ENCODE measurements around the gene RTP5.
"Not testable (repeated sequence)": the region's sequence is repeated elsewhere in the genome, so short reads cannot be mapped to it uniquely, and the experiment has no call there.

GRCh38 chr2:241823531-241824437, 45.7 kb upstream of the RTP5 start:
- TF ChIP-seq, protein P1, sequence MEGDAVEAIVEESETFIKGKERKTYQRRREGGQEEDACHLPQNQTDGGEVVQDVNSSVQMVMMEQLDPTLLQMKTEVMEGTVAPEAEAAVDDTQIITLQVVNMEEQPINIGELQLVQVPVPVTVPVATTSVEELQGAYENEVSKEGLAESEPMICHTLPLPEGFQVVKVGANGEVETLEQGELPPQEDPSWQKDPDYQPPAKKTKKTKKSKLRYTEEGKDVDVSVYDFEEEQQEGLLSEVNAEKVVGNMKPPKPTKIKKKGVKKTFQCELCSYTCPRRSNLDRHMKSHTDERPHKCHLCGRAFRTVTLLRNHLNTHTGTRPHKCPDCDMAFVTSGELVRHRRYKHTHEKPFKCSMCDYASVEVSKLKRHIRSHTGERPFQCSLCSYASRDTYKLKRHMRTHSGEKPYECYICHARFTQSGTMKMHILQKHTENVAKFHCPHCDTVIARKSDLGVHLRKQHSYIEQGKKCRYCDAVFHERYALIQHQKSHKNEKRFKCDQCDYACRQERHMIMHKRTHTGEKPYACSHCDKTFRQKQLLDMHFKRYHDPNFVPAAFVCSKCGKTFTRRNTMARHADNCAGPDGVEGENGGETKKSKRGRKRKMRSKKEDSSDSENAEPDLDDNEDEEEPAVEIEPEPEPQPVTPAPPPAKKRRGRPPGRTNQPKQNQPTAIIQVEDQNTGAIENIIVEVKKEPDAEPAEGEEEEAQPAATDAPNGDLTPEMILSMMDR (IDR thresholded peaks at IDR 0.05; ENCODE audit: low read depth, low read length) = not testable (repeated sequence)
- TF ChIP-seq POLR2A (IDR thresholded peaks at IDR 0.05; ENCODE audit: extremely low read depth, insufficient read length); MAX (IDR thresholded peaks at IDR 0.05; ENCODE audit: low read depth, low read length); MYC (IDR thresholded peaks at IDR 0.05; ENCODE audit: low read depth, low read length): not testable (repeated sequence)

Measured in NB4 (cell line).